ENCODE data around the gene ANGEL2. TPM values are rescaled to one million over a fixed set of nuclear protein-coding genes. Genes with fewer than 3 reads are reported as not detected.

Gene ANGEL2
- total RNA-seq, 1 experiment from 2014 or later = 34.8 TPM

DNA sequence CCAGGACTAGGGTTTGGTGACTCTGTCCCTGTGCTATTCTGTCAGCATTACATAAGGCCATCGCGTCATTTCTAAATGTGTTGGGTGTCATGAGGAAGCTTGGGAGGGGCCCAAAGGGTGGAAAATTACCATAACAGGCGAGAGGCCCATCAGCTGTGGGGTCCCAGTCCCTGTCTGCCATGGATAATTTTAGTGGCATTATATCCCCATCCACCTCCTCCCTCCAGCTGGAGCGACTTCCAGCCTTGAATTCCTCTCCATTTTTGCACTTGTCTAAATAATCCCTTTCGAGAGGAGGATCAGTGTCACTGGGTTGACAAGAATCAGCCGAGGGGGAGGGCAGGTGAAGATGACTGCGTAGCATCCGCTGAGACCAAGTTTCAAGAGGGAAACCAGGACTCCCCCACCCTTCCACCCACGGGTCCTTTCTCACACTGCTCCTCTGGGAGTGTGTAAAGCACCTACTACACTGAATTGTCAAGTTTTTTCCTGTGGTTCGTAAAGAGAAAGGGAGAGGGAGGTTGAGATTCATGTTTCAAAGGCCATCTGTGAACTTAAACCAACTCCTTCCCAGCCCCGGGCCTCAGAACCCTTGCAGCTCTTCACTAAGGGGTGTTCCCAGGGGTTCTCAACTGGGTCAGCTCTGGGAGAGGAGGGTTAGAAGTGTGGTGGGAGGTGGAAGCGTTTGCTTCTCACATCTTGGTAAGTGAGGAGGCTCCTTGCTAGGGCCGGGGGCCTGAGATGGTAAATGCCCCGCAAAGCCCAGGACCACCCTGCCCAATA lies 36.1 kb downstream of the ANGEL2 start:
- POLR2A ChIA-PET = no interaction called here
- no peak for DNase-seq (ENCODE audit: low read depth, low spot score)
- TF ChIP-seq POLR2AphosphoS5 (IDR thresholded peaks at IDR 0.05; ENCODE audit: low read depth, low read length) (no peak), TCF7L2 (IDR thresholded peaks at IDR 0.05; ENCODE audit: low read depth, low read length) (no peak), SIN3A (IDR thresholded peaks at IDR 0.05; ENCODE audit: borderline replicate concordance, insufficient read depth, low read depth, low read length) (no peak)
- TF ChIP-seq, protein P1, sequence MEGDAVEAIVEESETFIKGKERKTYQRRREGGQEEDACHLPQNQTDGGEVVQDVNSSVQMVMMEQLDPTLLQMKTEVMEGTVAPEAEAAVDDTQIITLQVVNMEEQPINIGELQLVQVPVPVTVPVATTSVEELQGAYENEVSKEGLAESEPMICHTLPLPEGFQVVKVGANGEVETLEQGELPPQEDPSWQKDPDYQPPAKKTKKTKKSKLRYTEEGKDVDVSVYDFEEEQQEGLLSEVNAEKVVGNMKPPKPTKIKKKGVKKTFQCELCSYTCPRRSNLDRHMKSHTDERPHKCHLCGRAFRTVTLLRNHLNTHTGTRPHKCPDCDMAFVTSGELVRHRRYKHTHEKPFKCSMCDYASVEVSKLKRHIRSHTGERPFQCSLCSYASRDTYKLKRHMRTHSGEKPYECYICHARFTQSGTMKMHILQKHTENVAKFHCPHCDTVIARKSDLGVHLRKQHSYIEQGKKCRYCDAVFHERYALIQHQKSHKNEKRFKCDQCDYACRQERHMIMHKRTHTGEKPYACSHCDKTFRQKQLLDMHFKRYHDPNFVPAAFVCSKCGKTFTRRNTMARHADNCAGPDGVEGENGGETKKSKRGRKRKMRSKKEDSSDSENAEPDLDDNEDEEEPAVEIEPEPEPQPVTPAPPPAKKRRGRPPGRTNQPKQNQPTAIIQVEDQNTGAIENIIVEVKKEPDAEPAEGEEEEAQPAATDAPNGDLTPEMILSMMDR (IDR thresholded peaks at IDR 0.05) = no peak
- TF ChIP-seq, protein P2, sequence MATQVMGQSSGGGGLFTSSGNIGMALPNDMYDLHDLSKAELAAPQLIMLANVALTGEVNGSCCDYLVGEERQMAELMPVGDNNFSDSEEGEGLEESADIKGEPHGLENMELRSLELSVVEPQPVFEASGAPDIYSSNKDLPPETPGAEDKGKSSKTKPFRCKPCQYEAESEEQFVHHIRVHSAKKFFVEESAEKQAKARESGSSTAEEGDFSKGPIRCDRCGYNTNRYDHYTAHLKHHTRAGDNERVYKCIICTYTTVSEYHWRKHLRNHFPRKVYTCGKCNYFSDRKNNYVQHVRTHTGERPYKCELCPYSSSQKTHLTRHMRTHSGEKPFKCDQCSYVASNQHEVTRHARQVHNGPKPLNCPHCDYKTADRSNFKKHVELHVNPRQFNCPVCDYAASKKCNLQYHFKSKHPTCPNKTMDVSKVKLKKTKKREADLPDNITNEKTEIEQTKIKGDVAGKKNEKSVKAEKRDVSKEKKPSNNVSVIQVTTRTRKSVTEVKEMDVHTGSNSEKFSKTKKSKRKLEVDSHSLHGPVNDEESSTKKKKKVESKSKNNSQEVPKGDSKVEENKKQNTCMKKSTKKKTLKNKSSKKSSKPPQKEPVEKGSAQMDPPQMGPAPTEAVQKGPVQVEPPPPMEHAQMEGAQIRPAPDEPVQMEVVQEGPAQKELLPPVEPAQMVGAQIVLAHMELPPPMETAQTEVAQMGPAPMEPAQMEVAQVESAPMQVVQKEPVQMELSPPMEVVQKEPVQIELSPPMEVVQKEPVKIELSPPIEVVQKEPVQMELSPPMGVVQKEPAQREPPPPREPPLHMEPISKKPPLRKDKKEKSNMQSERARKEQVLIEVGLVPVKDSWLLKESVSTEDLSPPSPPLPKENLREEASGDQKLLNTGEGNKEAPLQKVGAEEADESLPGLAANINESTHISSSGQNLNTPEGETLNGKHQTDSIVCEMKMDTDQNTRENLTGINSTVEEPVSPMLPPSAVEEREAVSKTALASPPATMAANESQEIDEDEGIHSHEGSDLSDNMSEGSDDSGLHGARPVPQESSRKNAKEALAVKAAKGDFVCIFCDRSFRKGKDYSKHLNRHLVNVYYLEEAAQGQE (IDR thresholded peaks at IDR 0.05; ENCODE audit: insufficient read depth in 1 of 2, low read depth in 2 of 2, low read length in 1 of 2) = no peak
- Histone ChIP-seq H3K9me3 (ENCODE audit: control insufficient read depth, insufficient read depth, low read depth, low read length) (no peaks in the 10 kb centered on the region), H3K4me3 (ENCODE audit: low read depth in 2 of 2, low read length in 2 of 2) (no peak overlapping the region), H3K27ac (ENCODE audit: low read length) (no peak overlapping the region), H3K4me1 (ENCODE audit: control insufficient read depth, insufficient read depth, low read length) (no peaks in the 10 kb centered on the region), H3K27me3 (ENCODE audit: control insufficient read depth, insufficient read depth, low read length) (no peaks in the 10 kb centered on the region; the same call in 1 of the 2 replicates), H3K36me3 (ENCODE audit: control insufficient read depth, insufficient read depth, low read length) (no peaks in the 10 kb centered on the region)
- in situ Hi-C loops (cut with HindIII; ENCODE audit: low pct_unique_long_range_greater_than_20kb, low sequenced_read_pairs) (no loop called here), intact Hi-C loops (cut with micrococcal nuclease; ENCODE audit: unreplicated experiment) (no loop called here)
- no TSS peak for BruUV-seq (replicated peaks)
- no peak for ATAC-seq
- CTCF ChIA-PET = no interaction called here

DNA sequence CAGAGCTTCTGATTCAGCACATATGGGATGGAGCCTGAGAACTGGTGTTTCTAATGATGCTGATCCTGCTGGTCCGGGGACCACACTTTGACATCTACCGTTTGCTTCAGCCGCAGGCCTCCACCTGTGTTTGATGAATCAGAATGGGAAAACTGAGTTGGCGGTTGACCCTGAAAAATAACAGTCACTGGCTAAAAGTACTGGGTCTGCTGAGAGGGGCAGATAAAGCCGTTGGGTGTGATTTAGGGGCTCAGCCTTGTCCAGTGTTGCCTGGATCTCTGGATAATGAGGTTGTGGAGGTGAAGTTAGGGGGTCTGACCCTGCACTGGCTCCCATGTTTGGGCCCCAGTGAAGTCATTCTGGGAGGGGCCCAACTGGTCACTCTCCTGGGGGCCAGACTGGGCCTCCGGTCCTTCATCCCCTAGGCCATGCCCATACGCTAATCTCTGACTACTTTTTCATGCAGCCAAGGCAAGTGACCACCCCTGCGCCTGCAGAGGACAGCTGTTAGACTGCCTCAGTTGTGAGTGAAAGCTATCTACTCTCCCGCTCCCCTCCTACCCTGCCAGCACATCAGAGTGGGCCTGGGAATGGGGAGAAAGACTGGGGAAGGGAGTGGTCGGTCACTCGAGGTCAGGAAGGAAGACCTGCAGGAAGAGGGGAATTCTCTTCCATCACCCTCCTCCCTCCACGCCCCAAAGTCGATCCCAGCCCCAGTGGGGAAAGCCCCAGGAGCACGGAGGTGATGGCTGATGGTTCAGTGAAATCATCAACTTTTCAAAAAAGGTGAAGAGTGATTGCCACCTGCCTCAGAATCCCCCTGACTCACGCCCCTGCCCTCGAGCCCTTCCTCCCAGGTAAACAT lies 37.7 kb downstream of the ANGEL2 start:
- H3K27me3 ChIP-seq (ENCODE audit: control insufficient read depth, insufficient read depth, low read length) = no peaks in the 10 kb centered on the region
- no peak for ATAC-seq
- POLR2A ChIA-PET = no interaction called here
- H3K9me3 ChIP-seq (ENCODE audit: control insufficient read depth, insufficient read depth, low read depth, low read length) = no peaks in the 10 kb centered on the region
- DNase-seq (ENCODE audit: low read depth, low spot score) = no peak
- H3K27ac ChIP-seq (ENCODE audit: low read length) = no peak overlapping the region
- BruUV-seq (replicated peaks) = no TSS peak
- intact Hi-C loops (cut with micrococcal nuclease; ENCODE audit: unreplicated experiment) (no loop called here), in situ Hi-C loops (cut with HindIII; ENCODE audit: low pct_unique_long_range_greater_than_20kb, low sequenced_read_pairs) (no loop called here)
- CTCF ChIA-PET = interaction anchor here (0.5 kb wide), 1 partner anchor 226 kb away, joined by 5 read pairs; no protein-coding TSS in a partner anchor
- H3K4me1 ChIP-seq (ENCODE audit: control insufficient read depth, insufficient read depth, low read length) = no peaks in the 10 kb centered on the region
- TF ChIP-seq TCF7L2 (IDR thresholded peaks at IDR 0.05; ENCODE audit: low read depth, low read length) (no peak), SIN3A (IDR thresholded peaks at IDR 0.05; ENCODE audit: borderline replicate concordance, insufficient read depth, low read depth, low read length) (no peak), POLR2AphosphoS5 (IDR thresholded peaks at IDR 0.05; ENCODE audit: low read depth, low read length) (no peak)
- TF ChIP-seq, protein P2 (IDR thresholded peaks at IDR 0.05; ENCODE audit: insufficient read depth in 1 of 2, low read depth in 2 of 2, low read length in 1 of 2) = no peak
- TF ChIP-seq, protein P1 (IDR thresholded peaks at IDR 0.05) = no peak
- H3K36me3 ChIP-seq (ENCODE audit: control insufficient read depth, insufficient read depth, low read length) = no peaks in the 10 kb centered on the region
- no peak overlapping the region for H3K4me3 ChIP-seq (ENCODE audit: low read depth in 2 of 2, low read length in 2 of 2)

Data from Panc1 (cell line).